Neural cell (in vitro differentiated cells): ENCODE data around the gene NR2C2.

ENCODE experiments used
- CTCF ChIP-seq: fragments of 450-650 bp; IDR thresholded peaks from 2 replicates; pipeline ENCODE4 v1.5.1; 2014; ENCODE audit warnings: antibody characterized with exemption, mild to moderate bottlenecking, moderate library complexity; ENCODE audit not compliant: poor library complexity, severe bottlenecking
- EP300 ChIP-seq: fragments of 450-650 bp; conservative IDR thresholded peaks from 2 replicates; pipeline ENCODE4 v1.6.1; 2014; ENCODE audit warnings: antibody characterized with exemption, mild to moderate bottlenecking, moderate library complexity; ENCODE audit not compliant: poor library complexity, severe bottlenecking
- EZH2 ChIP-seq: fragments of 200-600, 300-800 bp; shearing (Covaris generic), sonication (generic); IDR thresholded peaks from 2 replicates; pipeline ENCODE4 v1.6.1; 2014; ENCODE audit warnings: antibody characterized with exemption, low read length, borderline replicate concordance, mild to moderate bottlenecking; ENCODE audit not compliant: insufficient read depth, poor library complexity, severe bottlenecking
- POLR2AphosphoS5 ChIP-seq: IDR thresholded peaks from 2 replicates; pipeline ENCODE4 v1.6.1; 2012
- REST ChIP-seq: IDR thresholded peaks from 2 replicates; pipeline ENCODE4 v1.6.1; 2012; ENCODE audit warnings: borderline replicate concordance
- SMC3 ChIP-seq: fragments of 450-650 bp; conservative IDR thresholded peaks from 2 replicates; pipeline ENCODE4 v1.6.1; 2014; ENCODE audit warnings: antibody characterized with exemption, mild to moderate bottlenecking, moderate library complexity; ENCODE audit not compliant: poor library complexity

- TF ChIP-seq REST: no peak
- peak; percentile 27 for TF ChIP-seq CTCF
- no peak for TF ChIP-seq EZH2
- no peak for TF ChIP-seq SMC3
- no peak for TF ChIP-seq EP300
- TF ChIP-seq POLR2AphosphoS5: no peak
These were observed 104.1 kb downstream of the NR2C2 start for GRCh38 chr3:15051531-15051930.
